Kidney (tissue), 14 donors: ENCODE measurements around the gene TLE5. TPM values are rescaled to one million over a fixed set of nuclear protein-coding genes. Genes with fewer than 3 reads are reported as not detected.

ENCODE experiments used
- DNase-seq, 5 donors: peaks; one replicate each; pipeline ENCODE4 v3.0.0-alpha.2; 2013 to 2020
- FAIRE-seq: peaks from 2 replicates; lab custom pipeline; 2012; peaks lifted over from hg19 to GRCh38; lab: Jason Lieb, UNC
- H3K27ac ChIP-seq, 2 donors: one replicate each; pipeline ENCODE4 v1.7.0; 2013; ENCODE audit warnings: low read depth in 2 of 2, low read length in 2 of 2, inconsistent platforms in 1 of 2
- H3K27me3 ChIP-seq: one replicate; pipeline ENCODE4 v1.7.1; 2013; ENCODE audit warnings: low read length, inconsistent platforms; ENCODE audit not compliant: control insufficient read depth, insufficient read depth
- H3K36me3 ChIP-seq, 3 donors: one replicate each; pipeline versions ENCODE4 v1.7.0 to v1.7.1; 2013; ENCODE audit warnings: low read length in 3 of 3, control low read depth in 1 of 3, inconsistent platforms in 1 of 3; ENCODE audit not compliant: insufficient read depth in 3 of 3, control insufficient read depth in 2 of 3
- H3K4me1 ChIP-seq, 3 donors: one replicate each; pipeline versions ENCODE4 v1.7.0 to v1.7.1; 2013; ENCODE audit warnings: low read length in 3 of 3, inconsistent platforms in 1 of 3, low read depth in 1 of 3; ENCODE audit not compliant: control insufficient read depth in 2 of 3, insufficient read depth in 2 of 3
- H3K4me3 ChIP-seq, 3 donors: one replicate each; pipeline versions ENCODE4 v1.7.0 to v1.8.1; 2013; ENCODE audit warnings: low read length in 3 of 3, control low read depth in 1 of 3, inconsistent platforms in 1 of 3
- H3K9ac ChIP-seq, 3 donors: one replicate each; pipeline versions ENCODE4 v1.7.0 to v1.7.1; 2013; ENCODE audit warnings: low read length in 3 of 3, control low read depth in 1 of 3, inconsistent platforms in 1 of 3
- H3K9me3 ChIP-seq, 3 donors: one replicate each; pipeline versions ENCODE4 v1.7.0 to v1.7.1; 2013; ENCODE audit warnings: low read length in 3 of 3, control low read depth in 1 of 3, inconsistent platforms in 1 of 3; ENCODE audit not compliant: control insufficient read depth in 2 of 3, insufficient read depth in 1 of 3
- CTCF ChIP-seq: IDR thresholded peaks from 3 replicates; pipeline ENCODE4 v1.5.1; 2012; ENCODE audit warnings: mild to moderate bottlenecking, moderate library complexity, borderline replicate concordance; ENCODE audit not compliant: insufficient read depth; ENCODE audit errors: extremely low read depth
- intact Hi-C: fragments of 100-400 bp; cut with DNase I; formaldehyde crosslinking; loops from one replicate; pipeline ENCODE4 v1.11.1; 2022
- polyA plus RNA-seq: library from polyadenylated mRNA; stranded (reverse); fragments of 350-450 nt; fragmentation: Illumina TruSeq; extraction: RNeasy Lipid Tissue Mini Kit (QIAGEN cat#74804); gene quantifications from one replicate; pipeline ENCODE4 v1.2.3, GENCODE V29; 2014; ENCODE audit warnings: low read depth, low replicate concordance; ENCODE audit not compliant: insufficient read depth
- total RNA-seq: library from RNA; stranded (reverse); fragmentation: NEBNext Ultra II Directional; extraction: Animal tissue kit (Norgen Biotek cat#: 25700); gene quantifications from one replicate; pipeline ENCODE4 v1.2.1, GENCODE V29; 2021
- donor health status: control.
- donor health status: control.
- donor health status: control.
- donor health status: control.
- donor health status: control.
- donor health status: DM: yes; HTN: yes; CAD: no.
- donor health status: Normal renal cell carcinoma (clear cell type).

Gene TLE5
- total and polyA plus RNA-seq, 2 donors from 2014 or later: 526 to 580 TPM

DNA sequence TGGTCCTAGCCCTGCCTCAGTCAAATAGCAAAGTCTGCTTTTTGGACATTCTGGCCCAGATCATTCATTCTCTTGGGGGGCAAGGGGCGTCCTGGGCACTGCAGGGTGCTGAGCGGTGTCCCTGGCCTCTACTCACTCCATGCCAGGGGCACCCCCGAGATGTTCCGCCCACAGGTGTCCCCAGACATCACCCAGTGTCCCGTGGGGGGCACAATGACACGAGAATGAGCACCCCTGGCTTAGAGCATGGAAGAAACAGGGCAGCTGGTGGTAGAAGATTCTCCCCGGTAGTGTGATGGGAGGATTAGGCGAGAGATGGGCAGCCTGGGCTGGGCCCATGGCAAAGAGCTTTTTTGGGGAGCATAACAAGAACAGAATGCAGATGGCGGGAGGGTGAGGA lies 5.3 kb upstream of the TLE5 start:
- FAIRE-seq (no peak), DNase-seq (peak in 2 of 5 donors; percentile 64 to 65)
- Histone ChIP-seq H3K36me3 (no peaks in the 10 kb centered on the region), H3K27ac (no peak overlapping the region), H3K9ac (no peak overlapping the region), H3K27me3 (no peaks in the 10 kb centered on the region), H3K9me3 (no peaks in the 10 kb centered on the region), H3K4me3 (no peak overlapping the region), H3K4me1 (peaks cover 0 to 6% (median 0%) of the 10 kb centered on the region in 3 donors)
- intact Hi-C loops: no loop called here
- TF ChIP-seq CTCF: no peak

- no peak overlapping the region for H3K4me3 ChIP-seq
- H3K9ac ChIP-seq: no peak overlapping the region
- H3K36me3 ChIP-seq: no peaks in the 10 kb centered on the region
- H3K4me1 ChIP-seq: peaks cover 0 to 6% (median 0%) of the 10 kb centered on the region in 3 donors
- intact Hi-C loops: no loop called here
- no peaks in the 10 kb centered on the region for H3K9me3 ChIP-seq
- H3K27me3 ChIP-seq: no peaks in the 10 kb centered on the region
- DNase-seq (no peak), FAIRE-seq (no peak)
- TF ChIP-seq CTCF: no peak
- H3K27ac ChIP-seq: no peak overlapping the region
Observed at GRCh38 chr19:3066482-3067049, 4.3 kb upstream of the TLE5 start.

GRCh38 chr19:3065675-3066357 lies 3.5 kb upstream of the TLE5 start:
- H3K9ac ChIP-seq: no peak overlapping the region

More at GRCh38 chr19:3065675-3066357, 3.5 kb upstream of the TLE5 start:
- Histone ChIP-seq H3K27ac (no peak overlapping the region), H3K27me3 (no peaks in the 10 kb centered on the region), H3K9me3 (no peaks in the 10 kb centered on the region), H3K36me3 (no peaks in the 10 kb centered on the region), H3K4me3 (no peak overlapping the region), H3K4me1 (peaks cover 0 to 9% (median 0%) of the 10 kb centered on the region in 3 donors)
- DNase-seq: peak in 4 of 5 donors; percentile 52 to 85 (median 68)
- no peak for FAIRE-seq
- intact Hi-C loops: no loop called here
- no peak for TF ChIP-seq CTCF
